Liver (tissue), 9 donors: ENCODE measurements around the gene EML3. TPM values are rescaled to one million over a fixed set of nuclear protein-coding genes. Genes with fewer than 3 reads are reported as not detected.

ENCODE experiments used
- DNase-seq: peaks from one replicate; pipeline ENCODE4 v3.0.0-alpha.2; 2017; ENCODE audit warnings: low spot score
- H3K27ac ChIP-seq, 2 donors: one replicate each; pipeline ENCODE4 v1.7.0; 2013; ENCODE audit warnings: inconsistent platforms in 2 of 2, low read length in 2 of 2, control low read depth in 1 of 2, low read depth in 1 of 2, mild to moderate bottlenecking in 1 of 2
- H3K27me3 ChIP-seq, 4 donors: one replicate each; pipeline versions ENCODE4 v1.6.1 to v1.7.0; 2013; ENCODE audit warnings: low read length in 3 of 4, inconsistent platforms in 1 of 4, mild to moderate bottlenecking in 1 of 4, moderate library complexity in 1 of 4; ENCODE audit not compliant: control insufficient read depth in 4 of 4, insufficient read depth in 4 of 4
- H3K36me3 ChIP-seq, 4 donors: one replicate each; pipeline versions ENCODE4 v1.6.1 to v1.7.0; 2013; ENCODE audit warnings: low read length in 3 of 4, mild to moderate bottlenecking in 3 of 4, low read depth in 1 of 4, moderate library complexity in 1 of 4; ENCODE audit not compliant: control insufficient read depth in 4 of 4, insufficient read depth in 3 of 4
- H3K4me1 ChIP-seq, 4 donors: one replicate each; pipeline versions ENCODE4 v1.6.1 to v1.7.0; 2013; ENCODE audit warnings: low read length in 3 of 4, mild to moderate bottlenecking in 3 of 4, moderate library complexity in 1 of 4; ENCODE audit not compliant: control insufficient read depth in 4 of 4, insufficient read depth in 4 of 4
- H3K4me3 ChIP-seq, 3 donors: one replicate each; pipeline versions ENCODE4 v1.6.1 to v1.7.0; 2013; ENCODE audit warnings: low read length in 3 of 3, control low read depth in 1 of 3, low read depth in 1 of 3, mild to moderate bottlenecking in 1 of 3
- H3K9ac ChIP-seq, 2 donors: one replicate each; pipeline ENCODE4 v1.7.0; 2013; ENCODE audit warnings: low read length in 2 of 2, mild to moderate bottlenecking in 2 of 2, moderate library complexity in 2 of 2, control low read depth in 1 of 2, low read depth in 1 of 2
- H3K9me3 ChIP-seq, 4 donors: one replicate each; pipeline versions ENCODE4 v1.6.1 to v1.7.0; 2013; ENCODE audit warnings: low read length in 3 of 4; ENCODE audit not compliant: control insufficient read depth in 4 of 4
- CTCF ChIP-seq: fragments of 150-350 bp; IDR thresholded peaks from 2 replicates; pipeline ENCODE4 v1.5.1; 2017; ENCODE audit warnings: improper control_type of control experiment, low read depth, low read length; ENCODE audit not compliant: missing input control
- EGR1 ChIP-seq, 2 donors: IDR thresholded peaks; 2 replicates each; pipeline ENCODE4 v1.6.1; 2016 to 2018; ENCODE audit warnings: antibody characterized with exemption in 2 of 2, low read depth in 2 of 2
- FOXA1 ChIP-seq: IDR thresholded peaks from 2 replicates; pipeline ENCODE4 v1.6.1; 2016; ENCODE audit warnings: antibody characterized with exemption
- FOXA2 ChIP-seq: IDR thresholded peaks from 2 replicates; pipeline ENCODE4 v1.6.1; 2016; ENCODE audit warnings: antibody characterized with exemption
- GABPA ChIP-seq, 2 donors: IDR thresholded peaks in 1 of 2; conservative IDR thresholded peaks in 1 of 2; 2 replicates each; pipeline ENCODE4 v1.6.1; 2016; ENCODE audit warnings: antibody characterized with exemption in 2 of 2, mild to moderate bottlenecking in 1 of 2, moderate library complexity in 1 of 2
- NR2F2 ChIP-seq: IDR thresholded peaks from 2 replicates; pipeline ENCODE4 v1.6.1; 2016; ENCODE audit warnings: antibody characterized with exemption
- RAD21 ChIP-seq, 2 donors: IDR thresholded peaks; 2 replicates each; pipeline ENCODE4 v1.6.1; 2016; ENCODE audit warnings: antibody characterized with exemption in 2 of 2, mild to moderate bottlenecking in 2 of 2
- RXRA ChIP-seq, 2 donors: IDR thresholded peaks; 2 replicates each; pipeline ENCODE4 v1.6.1; 2017 to 2018; ENCODE audit warnings: antibody characterized with exemption in 2 of 2, mild to moderate bottlenecking in 1 of 2
- SP1 ChIP-seq: IDR thresholded peaks from 2 replicates; pipeline ENCODE4 v1.6.1; 2018; ENCODE audit warnings: antibody characterized with exemption, mild to moderate bottlenecking
- YY1 ChIP-seq: IDR thresholded peaks from 2 replicates; pipeline ENCODE4 v1.6.1; 2016; ENCODE audit warnings: antibody characterized with exemption, mild to moderate bottlenecking
- WGBS: extraction: QIAGEN DNeasy Blood & Tissue Kit; methylation state at CpG from one replicate; pipeline ENCODE4 v1.1.7; 2013; 5-methylcytosine and 5-hydroxymethylcytosine counted together
- polyA plus RNA-seq, 2 donors: library from polyadenylated mRNA; stranded (reverse) in 1 of 2; unstranded in 1 of 2; fragments of 200-250 nt in 1 of 2; fragments of >200 nt in 1 of 2; fragmentation: Nextera tagmentation in 1 of 2; extraction: Ambion mirVana in 1 of 2; gene quantifications; one replicate each; pipeline versions ENCODE4 v1.2.1 to v1.2.3, GENCODE V29; 2013 to 2015
- total RNA-seq, 2 donors: library from RNA; depleted of rRNA; stranded (reverse); fragments of >200 nt; gene quantifications; one replicate each; pipeline ENCODE4 v1.2.3, GENCODE V29; 2014
- TF ChIP-seq, protein P1 (sequence below): IDR thresholded peaks from 2 replicates; pipeline ENCODE4 v1.6.1; 2016; ENCODE audit warnings: antibody characterized with exemption, mild to moderate bottlenecking
- TF ChIP-seq, protein P2 (sequence below): IDR thresholded peaks from 2 replicates; pipeline ENCODE4 v1.6.1; 2016; ENCODE audit warnings: antibody characterized with exemption
- donor health status: healthy.
- donor health status: healthy.
- donor health status: healthy.
- donor health status: healthy.
- donor health status: healthy.

EML3 gene
- total and polyA plus RNA-seq, 4 donors = 6.0 to 19.3 (median 13.6) TPM

DNA sequence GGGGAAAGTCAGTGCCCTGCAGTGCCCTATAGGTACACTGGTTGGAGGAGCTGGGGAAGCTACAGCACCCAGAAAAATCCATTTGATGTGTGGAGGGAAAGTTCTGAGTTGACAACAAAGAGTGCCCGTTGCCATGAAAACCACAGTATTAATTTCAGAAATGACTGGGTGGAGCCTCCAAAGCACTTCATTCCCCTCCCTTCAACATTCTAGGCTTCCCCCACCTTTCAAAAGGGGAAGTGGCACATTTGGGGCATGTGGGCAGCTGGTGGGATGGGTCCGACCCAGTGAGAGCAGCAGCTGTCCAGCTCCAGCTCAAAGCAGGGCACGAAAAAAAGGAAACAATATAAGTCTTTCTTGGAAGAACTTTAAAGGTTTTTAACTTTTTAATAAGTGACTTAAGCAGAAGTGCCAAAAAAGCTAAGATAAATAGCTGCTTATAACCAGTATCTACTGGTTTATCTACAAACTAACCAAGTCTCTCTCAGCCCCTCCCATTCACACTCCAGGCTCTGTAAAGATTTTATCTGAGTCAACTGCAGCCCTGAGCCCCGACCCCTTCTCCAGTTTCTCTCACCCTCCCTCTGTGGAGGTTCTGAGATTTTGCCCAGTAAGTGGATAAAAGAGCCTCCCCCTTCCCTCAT is 57.0 kb downstream of the EML3 start:
- DNase-seq = no peak
- H3K4me1 ChIP-seq = peaks cover 9 to 54% (median 40%) of the 10 kb centered on the region in 4 donors
- H3K9ac ChIP-seq = peak overlapping the region in 1 of 2 donors; percentile 6
- H3K27ac ChIP-seq = peak overlapping the region; percentile 60 to 75
- H3K27me3 ChIP-seq = no peaks in the 10 kb centered on the region
- TF ChIP-seq, protein P1, sequence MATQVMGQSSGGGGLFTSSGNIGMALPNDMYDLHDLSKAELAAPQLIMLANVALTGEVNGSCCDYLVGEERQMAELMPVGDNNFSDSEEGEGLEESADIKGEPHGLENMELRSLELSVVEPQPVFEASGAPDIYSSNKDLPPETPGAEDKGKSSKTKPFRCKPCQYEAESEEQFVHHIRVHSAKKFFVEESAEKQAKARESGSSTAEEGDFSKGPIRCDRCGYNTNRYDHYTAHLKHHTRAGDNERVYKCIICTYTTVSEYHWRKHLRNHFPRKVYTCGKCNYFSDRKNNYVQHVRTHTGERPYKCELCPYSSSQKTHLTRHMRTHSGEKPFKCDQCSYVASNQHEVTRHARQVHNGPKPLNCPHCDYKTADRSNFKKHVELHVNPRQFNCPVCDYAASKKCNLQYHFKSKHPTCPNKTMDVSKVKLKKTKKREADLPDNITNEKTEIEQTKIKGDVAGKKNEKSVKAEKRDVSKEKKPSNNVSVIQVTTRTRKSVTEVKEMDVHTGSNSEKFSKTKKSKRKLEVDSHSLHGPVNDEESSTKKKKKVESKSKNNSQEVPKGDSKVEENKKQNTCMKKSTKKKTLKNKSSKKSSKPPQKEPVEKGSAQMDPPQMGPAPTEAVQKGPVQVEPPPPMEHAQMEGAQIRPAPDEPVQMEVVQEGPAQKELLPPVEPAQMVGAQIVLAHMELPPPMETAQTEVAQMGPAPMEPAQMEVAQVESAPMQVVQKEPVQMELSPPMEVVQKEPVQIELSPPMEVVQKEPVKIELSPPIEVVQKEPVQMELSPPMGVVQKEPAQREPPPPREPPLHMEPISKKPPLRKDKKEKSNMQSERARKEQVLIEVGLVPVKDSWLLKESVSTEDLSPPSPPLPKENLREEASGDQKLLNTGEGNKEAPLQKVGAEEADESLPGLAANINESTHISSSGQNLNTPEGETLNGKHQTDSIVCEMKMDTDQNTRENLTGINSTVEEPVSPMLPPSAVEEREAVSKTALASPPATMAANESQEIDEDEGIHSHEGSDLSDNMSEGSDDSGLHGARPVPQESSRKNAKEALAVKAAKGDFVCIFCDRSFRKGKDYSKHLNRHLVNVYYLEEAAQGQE = peak; percentile 24
- TF ChIP-seq RXRA (IDR thresholded peaks at IDR 0.05) (no peak), FOXA2 (no peak), NR2F2 (no peak)
- H3K36me3 ChIP-seq = peaks cover 4 to 19% (median 15%) of the 10 kb centered on the region in 4 donors
- no peaks in the 10 kb centered on the region for H3K9me3 ChIP-seq
- H3K4me3 ChIP-seq = no peak overlapping the region
- WGBS = 61% methylated on average over 4 of the region's 4 CpGs

DNA sequence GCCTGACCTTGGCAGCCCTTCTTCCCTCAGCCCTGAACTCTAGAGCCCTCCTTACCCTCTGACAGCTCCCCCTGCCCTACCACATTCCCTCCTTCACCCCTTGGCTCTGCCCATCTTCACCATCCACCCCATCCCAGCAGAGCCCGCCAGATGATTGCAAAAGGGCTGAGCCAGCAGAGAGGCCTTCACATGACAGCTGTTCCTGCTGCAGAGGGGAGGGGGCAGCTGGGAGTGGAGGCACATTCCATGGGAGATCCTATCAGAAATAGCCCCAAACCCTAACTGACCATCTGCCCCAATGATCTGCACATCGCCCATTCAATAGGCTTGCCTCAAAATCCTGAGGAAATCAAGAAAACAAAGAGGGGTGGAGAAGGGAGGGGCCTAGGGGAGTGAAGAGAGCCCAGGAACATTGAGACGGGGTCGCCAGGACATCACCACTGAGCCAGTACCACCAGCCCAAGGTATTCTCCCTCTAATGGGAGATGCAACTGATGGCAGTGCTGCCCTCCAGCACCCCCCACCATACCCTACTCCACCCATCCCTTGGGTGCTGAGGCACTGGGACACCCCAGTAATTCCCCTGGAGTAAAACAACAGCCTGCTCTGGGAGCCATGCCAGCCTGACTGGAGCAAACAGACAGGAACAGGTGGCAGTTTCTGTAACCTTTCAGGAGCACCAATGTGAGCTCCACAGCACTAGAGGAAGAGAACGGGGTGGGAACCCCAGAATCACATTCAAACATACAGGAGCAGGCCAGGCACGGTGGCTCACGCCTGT is 58.0 kb downstream of the EML3 start:
- Histone ChIP-seq H3K4me3 (no peak overlapping the region), H3K36me3 (peaks cover 4 to 14% (median 9%) of the 10 kb centered on the region in 4 donors), H3K4me1 (peaks cover 9 to 55% (median 39%) of the 10 kb centered on the region in 4 donors), H3K27ac (peak overlapping the region in 1 of 2 donors; percentile 84), H3K9me3 (no peaks in the 10 kb centered on the region), H3K27me3 (no peaks in the 10 kb centered on the region), H3K9ac (no peak overlapping the region)
- 56% methylated on average over 7 of the region's 7 CpGs for WGBS
- no peak for DNase-seq
- TF ChIP-seq, protein P2, sequence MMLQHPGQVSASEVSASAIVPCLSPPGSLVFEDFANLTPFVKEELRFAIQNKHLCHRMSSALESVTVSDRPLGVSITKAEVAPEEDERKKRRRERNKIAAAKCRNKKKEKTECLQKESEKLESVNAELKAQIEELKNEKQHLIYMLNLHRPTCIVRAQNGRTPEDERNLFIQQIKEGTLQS = no peak
- TF ChIP-seq EGR1 (IDR thresholded peaks at IDR 0.05; ENCODE audit: low read depth in 2 of 2) = no peak
- TF ChIP-seq CTCF = no peak
- TF ChIP-seq GABPA (IDR thresholded peaks at IDR 0.05 in 1 of 2, conservative IDR thresholded peaks at IDR 0.05 in 1 of 2) = no peak
- no peak for TF ChIP-seq FOXA1
- no peak for TF ChIP-seq SP1
- TF ChIP-seq YY1 = no peak
- TF ChIP-seq, protein P1 = no peak
- no peak for TF ChIP-seq RAD21 (IDR thresholded peaks at IDR 0.05)
- TF ChIP-seq FOXA2 = no peak
